Neural cell (in vitro differentiated cells): ENCODE data around the gene KRT73. TPM values are rescaled to one million over a fixed set of nuclear protein-coding genes. Genes with fewer than 3 reads are reported as not detected.

Experiments
- H2AFZ ChIP-seq: fragments of 200-600, 300-800 bp; sonication (generic), shearing (Covaris generic); 2 replicates; pipeline ENCODE4 v1.6.0; 2014; ENCODE audit warnings: low read depth, mild to moderate bottlenecking, antibody characterized with exemption, low read length, moderate library complexity
- H3F3A ChIP-seq: fragments of 200-600 bp; shearing (Covaris generic); 2 replicates; pipeline ENCODE4 v1.6.1; 2016; ENCODE audit warnings: mild to moderate bottlenecking, moderate library complexity, mixed read lengths, antibody characterized with exemption, low read length; ENCODE audit not compliant: insufficient read depth, poor library complexity, severe bottlenecking
- H3K27ac ChIP-seq: fragments of 200-600, 300-800 bp; sonication (generic), shearing (Covaris generic); 2 replicates; pipeline ENCODE4 v1.5.1; 2014; ENCODE audit warnings: mild to moderate bottlenecking, low read length, moderate library complexity
- H3K27me3 ChIP-seq: fragments of 300-800, 200-600 bp; sonication (generic), shearing (Covaris generic); 2 replicates; pipeline ENCODE4 v1.6.0; 2014; ENCODE audit warnings: mild to moderate bottlenecking, low read depth, low read length, moderate library complexity; ENCODE audit not compliant: insufficient read depth
- H3K36me3 ChIP-seq: fragments of 300-800, 200-600 bp; sonication (generic), shearing (Covaris generic); 2 replicates; pipeline ENCODE4 v1.5.1; 2014; ENCODE audit warnings: mild to moderate bottlenecking, antibody characterized with exemption, low read length, moderate library complexity; ENCODE audit not compliant: insufficient read depth
- H3K4me2 ChIP-seq: fragments of 300-800, 200-600 bp; sonication (generic), shearing (Covaris generic); 2 replicates; pipeline ENCODE4 v1.6.0; 2014; ENCODE audit warnings: mild to moderate bottlenecking, low read length
- H3K4me3 ChIP-seq: fragments of 300-800, 200-600 bp; sonication (generic), shearing (Covaris generic); 2 replicates; pipeline ENCODE4 v1.5.1; 2014; ENCODE audit warnings: mild to moderate bottlenecking, low read length, moderate library complexity
- H3K79me2 ChIP-seq: fragments of 200-600 bp; shearing (Covaris generic); replicated peaks from 2 replicates; pipeline ENCODE4 v1.6.0; 2014; ENCODE audit warnings: mild to moderate bottlenecking, low read length, moderate library complexity; ENCODE audit not compliant: insufficient read depth
- H3K9ac ChIP-seq: fragments of 300-800, 200-600 bp; sonication (generic), shearing (Covaris generic); 2 replicates; pipeline ENCODE4 v1.6.1; 2016; ENCODE audit warnings: mild to moderate bottlenecking, low read length, mixed read lengths
- H3K9me2 ChIP-seq: fragments of 200-600 bp; shearing (Covaris generic); 2 replicates; pipeline ENCODE4 v1.6.1; 2016; ENCODE audit warnings: mild to moderate bottlenecking, low read length, mixed read lengths; ENCODE audit not compliant: insufficient read depth
- H3K9me3 ChIP-seq: fragments of 200-600, 300-800 bp; sonication (generic), shearing (Covaris generic); 2 replicates; pipeline ENCODE4 v1.6.1; 2016; ENCODE audit warnings: mild to moderate bottlenecking, mixed run types, low read length, moderate library complexity, mixed read lengths
- H4K20me1 ChIP-seq: fragments of 200-600 bp; shearing (Covaris generic); 2 replicates; pipeline ENCODE4 v1.6.1; 2016; ENCODE audit warnings: mild to moderate bottlenecking, mixed run types; ENCODE audit not compliant: insufficient read depth
- CTCF ChIP-seq: fragments of 450-650 bp; IDR thresholded peaks from 2 replicates; pipeline ENCODE4 v1.5.1; 2014; ENCODE audit warnings: antibody characterized with exemption, mild to moderate bottlenecking, moderate library complexity; ENCODE audit not compliant: poor library complexity, severe bottlenecking
- EP300 ChIP-seq: fragments of 450-650 bp; conservative IDR thresholded peaks from 2 replicates; pipeline ENCODE4 v1.6.1; 2014; ENCODE audit warnings: antibody characterized with exemption, mild to moderate bottlenecking, moderate library complexity; ENCODE audit not compliant: poor library complexity, severe bottlenecking
- EZH2 ChIP-seq: fragments of 200-600, 300-800 bp; shearing (Covaris generic), sonication (generic); IDR thresholded peaks from 2 replicates; pipeline ENCODE4 v1.6.1; 2014; ENCODE audit warnings: antibody characterized with exemption, low read length, borderline replicate concordance, mild to moderate bottlenecking; ENCODE audit not compliant: insufficient read depth, poor library complexity, severe bottlenecking
- MXI1 ChIP-seq: fragments of 450-650 bp; conservative IDR thresholded peaks from 2 replicates; pipeline ENCODE4 v1.6.1; 2014; ENCODE audit warnings: antibody characterized with exemption, mild to moderate bottlenecking; ENCODE audit not compliant: poor library complexity, severe bottlenecking
- POLR2AphosphoS5 ChIP-seq: IDR thresholded peaks from 2 replicates; pipeline ENCODE4 v1.6.1; 2012
- RAD21 ChIP-seq: fragments of 450-650 bp; conservative IDR thresholded peaks from 2 replicates; pipeline ENCODE4 v1.6.1; 2014; ENCODE audit warnings: antibody characterized with exemption, mild to moderate bottlenecking, moderate library complexity
- REST ChIP-seq: IDR thresholded peaks from 2 replicates; pipeline ENCODE4 v1.6.1; 2012; ENCODE audit warnings: borderline replicate concordance
- SMC3 ChIP-seq: fragments of 450-650 bp; conservative IDR thresholded peaks from 2 replicates; pipeline ENCODE4 v1.6.1; 2014; ENCODE audit warnings: antibody characterized with exemption, mild to moderate bottlenecking, moderate library complexity; ENCODE audit not compliant: poor library complexity
- TAF1 ChIP-seq: IDR thresholded peaks from 2 replicates; pipeline ENCODE4 v1.6.1; 2012; ENCODE audit warnings: low read depth
- polyA plus RNA-seq: library from polyadenylated mRNA; depleted of rRNA; stranded (reverse); fragments of >200 nt; gene quantifications from 2 replicates; pipeline ENCODE4 v1.2.3, GENCODE V29; 2014

KRT73 gene
- polyA plus RNA-seq, 1 donor from 2014 or later, result not detected

- H3K9me3 ChIP-seq, result no peaks in the 10 kb centered on the region
- H3K79me2 ChIP-seq, result no peaks in the 10 kb centered on the region
- no peak overlapping the region for H3K27ac ChIP-seq
- H4K20me1 ChIP-seq, result no peaks in the 10 kb centered on the region
- no peak overlapping the region for H3K9ac ChIP-seq
- no peaks in the 10 kb centered on the region for H3K36me3 ChIP-seq
- no peak overlapping the region for H2AFZ ChIP-seq
- H3K4me2 ChIP-seq, result no peak overlapping the region
- H3F3A ChIP-seq, result no peaks in the 10 kb centered on the region
- no peaks in the 10 kb centered on the region for H3K9me2 ChIP-seq
- no peak overlapping the region for H3K4me3 ChIP-seq
- no peaks in the 10 kb centered on the region for H3K27me3 ChIP-seq
- no peak for TF ChIP-seq TAF1
- TF ChIP-seq RAD21, result no peak
- no peak for TF ChIP-seq POLR2AphosphoS5
- no peak for TF ChIP-seq EP300
- TF ChIP-seq REST, result no peak
- TF ChIP-seq CTCF, result no peak
- TF ChIP-seq SMC3, result no peak
- no peak for TF ChIP-seq MXI1
- TF ChIP-seq EZH2, result no peak
Observed at GRCh38 chr12:52648012-52648550, 29.7 kb upstream of the KRT73 start.

GRCh38 chr12:52647601-52648000 lies 29.2 kb upstream of the KRT73 start:
- no peak overlapping the region for H2AFZ ChIP-seq
- H3K79me2 ChIP-seq, result no peaks in the 10 kb centered on the region
- no peak overlapping the region for H3K4me3 ChIP-seq
- H3K36me3 ChIP-seq, result no peaks in the 10 kb centered on the region
- no peaks in the 10 kb centered on the region for H4K20me1 ChIP-seq
- H3K9me2 ChIP-seq, result no peaks in the 10 kb centered on the region
- no peak overlapping the region for H3K9ac ChIP-seq
- H3K4me2 ChIP-seq, result no peak overlapping the region
- no peak overlapping the region for H3K27ac ChIP-seq
- TF ChIP-seq EZH2 (no peak), REST (no peak), EP300 (no peak), MXI1 (no peak), TAF1 (no peak)
- H3F3A ChIP-seq, result no peaks in the 10 kb centered on the region
- H3K9me3 ChIP-seq, result no peaks in the 10 kb centered on the region
- no peaks in the 10 kb centered on the region for H3K27me3 ChIP-seq
